H1 (cell line): ENCODE measurements around the gene STK32A. TPM values are rescaled to one million over a fixed set of nuclear protein-coding genes. Genes with fewer than 3 reads are reported as not detected.

Experiments
- CTCF ChIA-PET: fragments of 300-600 bp; sonication (Branson Sonifier 250); formaldehyde crosslinking; loops from one replicate; lab custom pipeline; 2021; ENCODE audit not compliant: partially characterized antibody; lab: Charles Lee
- POLR2A ChIA-PET: fragments of 300-600 bp; sonication (Branson Sonifier 250); formaldehyde crosslinking; loops from one replicate; lab custom pipeline; 2021; ENCODE audit warnings: inconsistent platforms; ENCODE audit not compliant: partially characterized antibody; lab: Charles Lee
- DNase-seq, 2 experiments: peaks; one replicate each; pipeline versions ENCODE4 v3.0.0 to v3.0.0-alpha.2; 2010 to 2022; ENCODE audit warnings: low spot score in 2 of 2, low read depth in 1 of 2, mixed read lengths in 1 of 2
- FAIRE-seq: peaks from 2 replicates; lab custom pipeline; 2011; peaks lifted over from hg19 to GRCh38; lab: Jason Lieb, UNC
- H2AFZ ChIP-seq: 2 replicates; pipeline ENCODE4 v1.8.1; 2012; ENCODE audit warnings: low read length, inconsistent platforms
- H2AK5ac ChIP-seq: 2 replicates; pipeline ENCODE4 v1.6.1; 2013; ENCODE audit warnings: low read depth, low read length
- H2BK120ac ChIP-seq: replicated peaks from 2 replicates; pipeline ENCODE3; 2013; ENCODE audit warnings: low read depth, low read length, inconsistent platforms
- H2BK12ac ChIP-seq: 2 replicates; pipeline ENCODE4 v1.6.1; 2013; ENCODE audit warnings: low read depth, low read length
- H2BK15ac ChIP-seq: 2 replicates; pipeline ENCODE4 v1.6.1; 2013; ENCODE audit warnings: low read length
- H2BK20ac ChIP-seq: 2 replicates; pipeline ENCODE4 v1.6.1; 2013; ENCODE audit warnings: low read length
- H2BK5ac ChIP-seq: 2 replicates; pipeline ENCODE4 v1.6.1; 2013; ENCODE audit warnings: low read depth, low read length
- H3K14ac ChIP-seq: 2 replicates; pipeline ENCODE4 v1.6.1; 2013; ENCODE audit warnings: inconsistent platforms; ENCODE audit not compliant: insufficient read length
- H3K18ac ChIP-seq: 2 replicates; pipeline ENCODE4 v1.6.1; 2013; ENCODE audit warnings: low read length; ENCODE audit errors: extremely low read depth
- H3K23ac ChIP-seq: 2 replicates; pipeline ENCODE4 v1.6.1; 2013; ENCODE audit warnings: inconsistent platforms; ENCODE audit not compliant: insufficient read length
- H3K23me2 ChIP-seq: 2 replicates; pipeline ENCODE4 v1.6.1; 2013; ENCODE audit warnings: low read depth, low read length
- H3K27ac ChIP-seq: 2 replicates; pipeline ENCODE4 v1.6.1; 2011; ENCODE audit warnings: low read depth, low read length, inconsistent platforms
- H3K27me3 ChIP-seq, 4 experiments: replicated peaks in 1 of 4; 1 replicate in 1 of 4; 2 replicates in 3 of 4; pipeline versions ENCODE4 v1.6.1 to v1.8.1; 2011 to 2013; ENCODE audit warnings: low read length in 3 of 4, mild to moderate bottlenecking in 3 of 4, inconsistent platforms in 2 of 4, mixed read lengths in 2 of 4, moderate library complexity in 1 of 4; ENCODE audit not compliant: control insufficient read depth in 3 of 4, insufficient read depth in 3 of 4; ENCODE audit errors: extremely low read depth in 1 of 4
- H3K36me3 ChIP-seq, 4 experiments: 2 replicates each; pipeline versions ENCODE4 v1.6.1 to v1.8.1; 2011 to 2013; ENCODE audit warnings: mild to moderate bottlenecking in 4 of 4, low read length in 3 of 4, moderate library complexity in 2 of 4, control low read depth in 1 of 4, inconsistent platforms in 1 of 4; ENCODE audit not compliant: insufficient read depth in 4 of 4, control insufficient read depth in 2 of 4
- H3K4ac ChIP-seq: replicated peaks from 2 replicates; pipeline ENCODE3; 2013; ENCODE audit warnings: low read length, low read depth, mixed read lengths, inconsistent platforms; ENCODE audit not compliant: insufficient read length
- H3K4me1 ChIP-seq, 4 experiments: replicated peaks in 1 of 4; 1 replicate in 1 of 4; 2 replicates in 3 of 4; pipeline versions ENCODE4 v1.6.1 to v1.8.1; 2011 to 2013; ENCODE audit warnings: low read length in 3 of 4, inconsistent platforms in 2 of 4, mixed read lengths in 1 of 4; ENCODE audit not compliant: insufficient read depth in 4 of 4, control insufficient read depth in 3 of 4
- H3K4me2 ChIP-seq, 2 experiments: 2 replicates each; pipeline versions ENCODE4 v1.6.1 to v1.8.1; 2011 to 2013; ENCODE audit warnings: low read depth in 2 of 2, low read length in 2 of 2, control low read depth in 1 of 2, inconsistent platforms in 1 of 2, mild to moderate bottlenecking in 1 of 2; ENCODE audit not compliant: insufficient read depth in 1 of 2
- H3K4me3 ChIP-seq, 4 experiments: fragments of 200-600, 300-600 bp in 1 of 4; sonication (generic), shearing (Covaris generic), sonication (Bioruptor Twin) in 1 of 4; 2 replicates each; pipeline versions ENCODE4 v1.5.1 to v1.8.1; 2011 to 2016; ENCODE audit warnings: low read length in 4 of 4, low read depth in 3 of 4, control low read depth in 2 of 4, inconsistent platforms in 2 of 4, mild to moderate bottlenecking in 2 of 4, mixed read lengths in 1 of 4, moderate library complexity in 1 of 4; ENCODE audit not compliant: insufficient read depth in 2 of 4; ENCODE audit errors: extremely low read depth in 1 of 4
- H3K56ac ChIP-seq: replicated peaks from 2 replicates; pipeline ENCODE3; 2013; ENCODE audit warnings: low read depth, mild to moderate bottlenecking, mixed read lengths, low read length, inconsistent platforms; ENCODE audit not compliant: insufficient read length
- H3K79me1 ChIP-seq: 2 replicates; pipeline ENCODE4 v1.6.1; 2013; ENCODE audit warnings: low read depth, low read length, control low read depth
- H3K79me2 ChIP-seq, 2 experiments: 2 replicates each; pipeline versions ENCODE4 v1.6.1 to v1.8.1; 2012 to 2013; ENCODE audit warnings: low read length in 2 of 2, mild to moderate bottlenecking in 2 of 2, inconsistent platforms in 1 of 2; ENCODE audit not compliant: insufficient read depth in 2 of 2, control insufficient read depth in 1 of 2
- H3K9ac ChIP-seq, 4 experiments: replicated peaks in 1 of 4; 1 replicate in 1 of 4; 2 replicates in 3 of 4; pipeline versions ENCODE4 v1.6.1 to v1.8.1; 2011 to 2013; ENCODE audit warnings: low read depth in 3 of 4, low read length in 3 of 4, control low read depth in 2 of 4, mild to moderate bottlenecking in 2 of 4, moderate library complexity in 2 of 4, inconsistent platforms in 1 of 4; ENCODE audit errors: extremely low read depth in 1 of 4
- H3K9me3 ChIP-seq, 2 experiments: 2 replicates each; pipeline versions ENCODE4 v1.6.1 to v1.8.1; 2012 to 2013; ENCODE audit warnings: mild to moderate bottlenecking in 2 of 2, moderate library complexity in 2 of 2, control low read depth in 1 of 2, inconsistent platforms in 1 of 2, low read depth in 1 of 2, low read length in 1 of 2, mixed read lengths in 1 of 2; ENCODE audit not compliant: insufficient read depth in 2 of 2
- H4K20me1 ChIP-seq, 2 experiments: replicated peaks in 1 of 2; 2 replicates each; pipeline versions ENCODE3 to v1.8.1; 2011 to 2013; ENCODE audit warnings: inconsistent platforms in 2 of 2, low read length in 2 of 2, mild to moderate bottlenecking in 1 of 2; ENCODE audit not compliant: insufficient read depth in 2 of 2, control insufficient read depth in 1 of 2
- H4K5ac ChIP-seq: 2 replicates; pipeline ENCODE4 v1.6.1; 2013; ENCODE audit warnings: low read length, low read depth, mixed read lengths, inconsistent platforms; ENCODE audit not compliant: insufficient read length
- H4K8ac ChIP-seq: 2 replicates; pipeline ENCODE4 v1.8.0; 2013; ENCODE audit warnings: mild to moderate bottlenecking, moderate library complexity, low read length, inconsistent platforms; ENCODE audit not compliant: insufficient read depth; ENCODE audit errors: extremely low read depth
- H4K91ac ChIP-seq: replicated peaks from 2 replicates; pipeline ENCODE3; 2013; ENCODE audit warnings: low read length, mixed read lengths, inconsistent platforms; ENCODE audit not compliant: insufficient read length
- ATF2 ChIP-seq: IDR thresholded peaks from 2 replicates; pipeline ENCODE4 v1.6.1; 2012; ENCODE audit warnings: low read length, inconsistent platforms
- KDM1A ChIP-seq: fragments of 200-600, 300-600 bp; sonication (generic); IDR thresholded peaks from 2 replicates; pipeline ENCODE4 v1.7.1; 2016; ENCODE audit warnings: mild to moderate bottlenecking, low read length, borderline replicate concordance
- MAX ChIP-seq: IDR thresholded peaks from 2 replicates; pipeline ENCODE4 v1.6.1; 2012; ENCODE audit warnings: inconsistent platforms
- POLR2AphosphoS5 ChIP-seq: IDR thresholded peaks from 2 replicates; pipeline ENCODE4 v1.6.1; 2011; ENCODE audit warnings: low read depth, low read length
- USF2 ChIP-seq: IDR thresholded peaks from 2 replicates; pipeline ENCODE4 v1.6.1; 2011; ENCODE audit warnings: low read length, improper control_type of control experiment
- YY1 ChIP-seq: IDR thresholded peaks from 2 replicates; pipeline ENCODE4 v1.6.1; 2011; ENCODE audit warnings: low read depth, mild to moderate bottlenecking, low read length
- ZNF274 ChIP-seq: IDR thresholded peaks from 2 replicates; pipeline ENCODE4 v1.7.0; 2012; ENCODE audit warnings: low read length, borderline replicate concordance; ENCODE audit errors: extremely low read depth
- WGBS, 2 experiments: shearing (Covaris generic) in 1 of 2; methylation state at CpG; one replicate each; pipeline versions ENCODE4 v1.1.6 to v1.1.7; 2013 to 2015; ENCODE audit warnings: low lambda C conversion rate in 2 of 2, mixed read lengths in 2 of 2, inconsistent platforms in 1 of 2, low coverage in 1 of 2, missing lambda C conversion rate in 1 of 2; ENCODE audit not compliant: insufficient replicate concordance in 2 of 2, insufficient coverage in 1 of 2, insufficient read length in 1 of 2; ENCODE audit errors: extremely low coverage in 1 of 2, missing lambda C conversion rate in 1 of 2; 5-methylcytosine and 5-hydroxymethylcytosine counted together
- polyA plus RNA-seq, 7 experiments: library from polyadenylated mRNA; depleted of rRNA in 3 of 7; stranded (reverse) in 5 of 7; unstranded in 2 of 7; fragments of >200 nt in 5 of 7; fragments of 200-250 nt in 2 of 7; gene quantifications; 1 replicate in 5 of 7; 2 replicates in 1 of 7; 4 replicates in 1 of 7; pipeline versions ENCODE4 v1.2.1 to v1.2.3, GENCODE V29; 2011 to 2013; ENCODE audit warnings: missing spikeins in 2 of 7, mixed read lengths in 2 of 7
- total RNA-seq: library from RNA; stranded (reverse); fragmentation: NEBNext Ultra II Directional; extraction: Animal tissue kit (Norgen Biotek cat#: 25700); gene quantifications from 2 replicates; pipeline ENCODE4 v1.2.1, GENCODE V29; 2021

STK32A gene
- total and polyA plus RNA-seq, 2 of the 8 experiments (the other 6 are each of a cell fraction or from before 2014, with no cell fraction given), result 1.3 to 2.5 TPM

GRCh38 chr5:147406636-147407035 is 171.8 kb downstream of the STK32A start:
- Histone ChIP-seq H2AFZ (no peak overlapping the region), H3K79me1 (no peaks in the 10 kb centered on the region; the same call in 1 of the 2 replicates), H4K20me1 (peaks cover 2 to 6% of the 10 kb centered on the region in 2 experiments), H3K9me3 (no peaks in the 10 kb centered on the region), H3K4me1 (no peaks in the 10 kb centered on the region), H3K4me2 (no peak overlapping the region), H3K27me3 (no peaks in the 10 kb centered on the region), H2BK20ac (no peak overlapping the region), H3K36me3 (peaks cover 69 to 95% (median 92%) of the 10 kb centered on the region in 4 experiments), H2BK120ac (no peak overlapping the region), H4K8ac (peak overlapping the region; percentile 17; the same call in 1 of the 2 replicates), H2AK5ac (no peak overlapping the region), H3K4ac (no peak overlapping the region), H3K27ac (no peak overlapping the region), H3K23me2 (no peaks in the 10 kb centered on the region), H3K79me2 (no peaks in the 10 kb centered on the region; a peak in 1 of 4 replicates), H3K14ac (no peak overlapping the region), H3K4me3 (no peak overlapping the region), H4K5ac (no peak overlapping the region), H3K56ac (no peak overlapping the region), H4K91ac (no peak overlapping the region), H2BK12ac (no peak overlapping the region), H2BK5ac (no peak overlapping the region), H3K9ac (no peak overlapping the region), H3K23ac (no peak overlapping the region), H2BK15ac (no peak overlapping the region), H3K18ac (no peak overlapping the region)
- DNase-seq (no peak), FAIRE-seq (no peak)
- CTCF ChIA-PET, result interaction anchor here (0.6 to 3.5 kb wide), 6 partner anchors 9 to 182 kb away, joined by 3 to 23 read pairs (median 4); no protein-coding TSS in a partner anchor
- POLR2A ChIA-PET, result interaction anchor here (1.3 to 2.9 kb wide), 2 partner anchors 11 to 18 kb away, joined by 6 to 12 read pairs; no protein-coding TSS in a partner anchor
- WGBS, 2 experiments, result 93% methylated on average over 1 of the region's 1 CpG; no CpG with 5 or more reads in 1 of the 2 experiments
- TF ChIP-seq ATF2, result no peak
- TF ChIP-seq KDM1A, result no peak
- TF ChIP-seq POLR2AphosphoS5, result 0 out of 2 replicates have a peak, but pooled peaks have one; percentile 17
- TF ChIP-seq ZNF274, result no peak
- TF ChIP-seq USF2, result no peak
- no peak for TF ChIP-seq YY1
- no peak for TF ChIP-seq MAX
